HG02588 (cell line): ENCODE data around the gene R3HDM4.
"Not testable (repeated sequence)": the region's sequence is repeated elsewhere in the genome, so short reads cannot be mapped to it uniquely, and the experiment has no call there.

ENCODE experiments used
- ATAC-seq: cut with Tn5 transposase; IDR thresholded peaks from one replicate; pipeline ENCODE4 v1.9.1; 2021; ENCODE audit warnings: mild to moderate bottlenecking, moderate library complexity; ENCODE audit not compliant: unreplicated experiment

Gene R3HDM4

GRCh38 chr19:913080-913748, at the start of gene R3HDM4:
Gene R3HDM4 (minus strand): TSS chr19:913219. CDS start chr19:913157, 62 bp downstream.
- peak; percentile 48 for ATAC-seq

- ATAC-seq = no peak
Observed at GRCh38 chr19:961866-962620, 49.0 kb upstream of the R3HDM4 start.

GRCh38 chr19:960601-960938, 47.6 kb upstream of the R3HDM4 start:
- no peak for ATAC-seq

GRCh38 chr19:960020-960419, 47.0 kb upstream of the R3HDM4 start:
- ATAC-seq = no peak

GRCh38 chr19:958967-959855, 46.2 kb upstream of the R3HDM4 start:
- no peak for ATAC-seq

- ATAC-seq = not testable (repeated sequence)
Observed at GRCh38 chr19:957578-957977, 44.6 kb upstream of the R3HDM4 start.

GRCh38 chr19:956766-957440, 43.9 kb upstream of the R3HDM4 start:
- no peak for ATAC-seq

- no peak for ATAC-seq
Observed at GRCh38 chr19:955803-956765, 43.1 kb upstream of the R3HDM4 start.

- no peak for ATAC-seq
Observed at GRCh38 chr19:954672-955494, 41.9 kb upstream of the R3HDM4 start.

GRCh38 chr19:954272-954671, 41.3 kb upstream of the R3HDM4 start:
- ATAC-seq = no peak

GRCh38 chr19:953445-954271, 40.6 kb upstream of the R3HDM4 start:
- no peak for ATAC-seq

- no peak for ATAC-seq
Observed at GRCh38 chr19:952680-953444, 39.8 kb upstream of the R3HDM4 start.

- no peak for ATAC-seq
Observed at GRCh38 chr19:952049-952679, 39.1 kb upstream of the R3HDM4 start.

GRCh38 chr19:950352-951066, 37.5 kb upstream of the R3HDM4 start:
- ATAC-seq = no peak

- ATAC-seq = no peak
Observed at GRCh38 chr19:948842-949496, 36.0 kb upstream of the R3HDM4 start.
